Liver (tissue), 3 donors: ENCODE measurements around the gene GNG7.

ENCODE experiments used
- CTCF ChIP-seq: fragments of 150-350 bp; IDR thresholded peaks from 2 replicates; pipeline ENCODE4 v1.5.1; 2017; ENCODE audit warnings: improper control_type of control experiment, low read depth, low read length; ENCODE audit not compliant: missing input control
- TAF1 ChIP-seq: conservative IDR thresholded peaks from 2 replicates; pipeline ENCODE4 v1.6.1; 2016; ENCODE audit warnings: antibody characterized with exemption, mild to moderate bottlenecking
- donor health status: healthy.
- donor health status: healthy.

GRCh38 chr19:2706251-2706650, 3.8 kb upstream of the GNG7 start:
- TF ChIP-seq CTCF, result no peak
- TF ChIP-seq TAF1, result no peak
